Neural cell (in vitro differentiated cells): Measurements from ENCODE around the gene DMXL1.
"Not testable (repeated sequence)": the region's sequence is repeated elsewhere in the genome, so short reads cannot be mapped to it uniquely, and the experiment has no call there.

Experiments used
- EP300 ChIP-seq: fragments of 450-650 bp; conservative IDR thresholded peaks from 2 replicates; pipeline ENCODE4 v1.6.1; 2014; ENCODE audit warnings: antibody characterized with exemption, mild to moderate bottlenecking, moderate library complexity; ENCODE audit not compliant: poor library complexity, severe bottlenecking
- EZH2 ChIP-seq: fragments of 200-600, 300-800 bp; shearing (Covaris generic), sonication (generic); IDR thresholded peaks from 2 replicates; pipeline ENCODE4 v1.6.1; 2014; ENCODE audit warnings: antibody characterized with exemption, low read length, borderline replicate concordance, mild to moderate bottlenecking; ENCODE audit not compliant: insufficient read depth, poor library complexity, severe bottlenecking
- MXI1 ChIP-seq: fragments of 450-650 bp; conservative IDR thresholded peaks from 2 replicates; pipeline ENCODE4 v1.6.1; 2014; ENCODE audit warnings: antibody characterized with exemption, mild to moderate bottlenecking; ENCODE audit not compliant: poor library complexity, severe bottlenecking
- POLR2AphosphoS5 ChIP-seq: IDR thresholded peaks from 2 replicates; pipeline ENCODE4 v1.6.1; 2012
- RAD21 ChIP-seq: fragments of 450-650 bp; conservative IDR thresholded peaks from 2 replicates; pipeline ENCODE4 v1.6.1; 2014; ENCODE audit warnings: antibody characterized with exemption, mild to moderate bottlenecking, moderate library complexity
- SMC3 ChIP-seq: fragments of 450-650 bp; conservative IDR thresholded peaks from 2 replicates; pipeline ENCODE4 v1.6.1; 2014; ENCODE audit warnings: antibody characterized with exemption, mild to moderate bottlenecking, moderate library complexity; ENCODE audit not compliant: poor library complexity
- TAF1 ChIP-seq: IDR thresholded peaks from 2 replicates; pipeline ENCODE4 v1.6.1; 2012; ENCODE audit warnings: low read depth
- TF ChIP-seq, protein P1 (sequence below): fragments of 450-650 bp; IDR thresholded peaks from 2 replicates; pipeline ENCODE4 v1.5.1; 2014; ENCODE audit warnings: antibody characterized with exemption, mild to moderate bottlenecking, moderate library complexity; ENCODE audit not compliant: poor library complexity, severe bottlenecking
- TF ChIP-seq, protein P2 (sequence below): IDR thresholded peaks from 2 replicates; pipeline ENCODE4 v1.6.1; 2012; ENCODE audit warnings: borderline replicate concordance

DNA sequence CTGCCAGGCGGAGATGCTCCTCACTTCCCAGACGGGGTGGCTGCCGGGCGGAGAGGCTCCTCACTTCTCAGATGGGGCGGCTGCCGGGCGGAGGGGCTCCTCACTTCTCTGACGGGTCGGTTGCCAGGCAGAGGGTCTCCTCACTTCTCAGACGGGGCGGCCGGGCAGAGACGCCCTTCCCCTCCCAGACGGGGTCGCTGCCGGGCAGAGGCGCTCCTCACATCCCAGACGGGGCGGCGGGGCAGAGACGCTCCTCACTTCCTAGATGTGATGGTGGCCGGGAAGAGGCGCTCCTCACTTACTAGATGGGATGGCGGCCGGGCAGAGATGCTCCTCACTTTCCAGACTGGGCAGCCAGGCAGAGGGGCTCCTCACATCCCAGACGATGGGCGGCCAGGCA is 51.6 kb downstream of the DMXL1 start:
- not testable (repeated sequence) for TF ChIP-seq RAD21, EZH2, SMC3, TAF1, EP300, POLR2AphosphoS5, MXI1
- TF ChIP-seq, protein P1, sequence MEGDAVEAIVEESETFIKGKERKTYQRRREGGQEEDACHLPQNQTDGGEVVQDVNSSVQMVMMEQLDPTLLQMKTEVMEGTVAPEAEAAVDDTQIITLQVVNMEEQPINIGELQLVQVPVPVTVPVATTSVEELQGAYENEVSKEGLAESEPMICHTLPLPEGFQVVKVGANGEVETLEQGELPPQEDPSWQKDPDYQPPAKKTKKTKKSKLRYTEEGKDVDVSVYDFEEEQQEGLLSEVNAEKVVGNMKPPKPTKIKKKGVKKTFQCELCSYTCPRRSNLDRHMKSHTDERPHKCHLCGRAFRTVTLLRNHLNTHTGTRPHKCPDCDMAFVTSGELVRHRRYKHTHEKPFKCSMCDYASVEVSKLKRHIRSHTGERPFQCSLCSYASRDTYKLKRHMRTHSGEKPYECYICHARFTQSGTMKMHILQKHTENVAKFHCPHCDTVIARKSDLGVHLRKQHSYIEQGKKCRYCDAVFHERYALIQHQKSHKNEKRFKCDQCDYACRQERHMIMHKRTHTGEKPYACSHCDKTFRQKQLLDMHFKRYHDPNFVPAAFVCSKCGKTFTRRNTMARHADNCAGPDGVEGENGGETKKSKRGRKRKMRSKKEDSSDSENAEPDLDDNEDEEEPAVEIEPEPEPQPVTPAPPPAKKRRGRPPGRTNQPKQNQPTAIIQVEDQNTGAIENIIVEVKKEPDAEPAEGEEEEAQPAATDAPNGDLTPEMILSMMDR: not testable (repeated sequence)
- TF ChIP-seq, protein P2, sequence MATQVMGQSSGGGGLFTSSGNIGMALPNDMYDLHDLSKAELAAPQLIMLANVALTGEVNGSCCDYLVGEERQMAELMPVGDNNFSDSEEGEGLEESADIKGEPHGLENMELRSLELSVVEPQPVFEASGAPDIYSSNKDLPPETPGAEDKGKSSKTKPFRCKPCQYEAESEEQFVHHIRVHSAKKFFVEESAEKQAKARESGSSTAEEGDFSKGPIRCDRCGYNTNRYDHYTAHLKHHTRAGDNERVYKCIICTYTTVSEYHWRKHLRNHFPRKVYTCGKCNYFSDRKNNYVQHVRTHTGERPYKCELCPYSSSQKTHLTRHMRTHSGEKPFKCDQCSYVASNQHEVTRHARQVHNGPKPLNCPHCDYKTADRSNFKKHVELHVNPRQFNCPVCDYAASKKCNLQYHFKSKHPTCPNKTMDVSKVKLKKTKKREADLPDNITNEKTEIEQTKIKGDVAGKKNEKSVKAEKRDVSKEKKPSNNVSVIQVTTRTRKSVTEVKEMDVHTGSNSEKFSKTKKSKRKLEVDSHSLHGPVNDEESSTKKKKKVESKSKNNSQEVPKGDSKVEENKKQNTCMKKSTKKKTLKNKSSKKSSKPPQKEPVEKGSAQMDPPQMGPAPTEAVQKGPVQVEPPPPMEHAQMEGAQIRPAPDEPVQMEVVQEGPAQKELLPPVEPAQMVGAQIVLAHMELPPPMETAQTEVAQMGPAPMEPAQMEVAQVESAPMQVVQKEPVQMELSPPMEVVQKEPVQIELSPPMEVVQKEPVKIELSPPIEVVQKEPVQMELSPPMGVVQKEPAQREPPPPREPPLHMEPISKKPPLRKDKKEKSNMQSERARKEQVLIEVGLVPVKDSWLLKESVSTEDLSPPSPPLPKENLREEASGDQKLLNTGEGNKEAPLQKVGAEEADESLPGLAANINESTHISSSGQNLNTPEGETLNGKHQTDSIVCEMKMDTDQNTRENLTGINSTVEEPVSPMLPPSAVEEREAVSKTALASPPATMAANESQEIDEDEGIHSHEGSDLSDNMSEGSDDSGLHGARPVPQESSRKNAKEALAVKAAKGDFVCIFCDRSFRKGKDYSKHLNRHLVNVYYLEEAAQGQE: not testable (repeated sequence)
